NT2/D1 (cell line): ENCODE results near the gene CSTF2T.

Experiments
- SUZ12 ChIP-seq: IDR thresholded peaks from 2 replicates; pipeline ENCODE4 v1.6.1; 2011; ENCODE audit not compliant: insufficient read length, insufficient read depth; ENCODE audit errors: extremely low read depth
- YY1 ChIP-seq: IDR thresholded peaks from 2 replicates; pipeline ENCODE4 v1.6.1; 2011; ENCODE audit not compliant: insufficient read length, insufficient read depth
- ZNF274 ChIP-seq: IDR thresholded peaks from 2 replicates; pipeline ENCODE4 v1.6.1; 2011; ENCODE audit warnings: mild to moderate bottlenecking, low read depth, low read length

DNA sequence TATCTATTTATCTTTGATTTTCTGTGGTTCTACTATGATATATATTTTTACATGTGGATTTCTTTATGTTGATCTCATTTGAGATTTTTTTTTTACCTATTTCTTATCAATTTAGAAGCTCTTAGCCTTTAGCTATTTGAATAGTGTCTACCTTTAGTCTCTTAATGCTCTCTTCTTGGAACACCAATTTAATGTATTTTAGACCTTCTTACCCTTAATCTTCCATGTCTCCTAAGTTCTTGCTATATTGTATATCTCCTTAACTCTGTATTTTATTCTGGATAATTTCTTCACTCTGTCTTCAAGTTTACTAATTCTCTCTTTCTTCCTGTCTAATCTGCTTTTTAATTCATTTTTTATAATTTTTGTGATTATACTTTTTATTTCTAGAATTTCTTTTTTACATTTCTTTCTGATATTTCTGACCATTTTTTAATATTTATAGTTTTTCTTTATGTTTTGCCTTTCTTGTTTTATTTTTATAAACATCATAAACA, 27.3 kb downstream of the CSTF2T start:
- TF ChIP-seq YY1 (no peak), ZNF274 (no peak), SUZ12 (no peak)
